Smooth muscle cell (in vitro differentiated cells): ENCODE results near the gene ITGB8. TPM values are rescaled to one million over a fixed set of nuclear protein-coding genes. Genes with fewer than 3 reads are reported as not detected.

Experiments used
- DNase-seq: peaks from one replicate; lab custom pipeline; 2025; ENCODE audit not compliant: unreplicated experiment; lab: John Stamatoyannopoulos, UW
- H2AFZ ChIP-seq: fragments of 200-600 bp; sonication (generic); 2 replicates; pipeline ENCODE4 v1.6.0; 2016; ENCODE audit warnings: antibody characterized with exemption, low read depth, mild to moderate bottlenecking
- H3F3A ChIP-seq: fragments of 200-600 bp; sonication (generic); 2 replicates; pipeline ENCODE4 v1.6.0; 2017; ENCODE audit warnings: antibody characterized with exemption, low read depth
- H3K27ac ChIP-seq: fragments of 200-600 bp; sonication (generic); 2 replicates; pipeline ENCODE4 v1.5.1; 2016; ENCODE audit warnings: low read depth, mild to moderate bottlenecking
- H3K27me3 ChIP-seq: fragments of 200-600 bp; sonication (generic); 2 replicates; pipeline ENCODE4 v1.6.1; 2016; ENCODE audit warnings: low read depth, mild to moderate bottlenecking
- H3K36me3 ChIP-seq: fragments of 200-600 bp; sonication (generic); 2 replicates; pipeline ENCODE4 v1.5.1; 2016; ENCODE audit warnings: low read depth
- H3K4me1 ChIP-seq: fragments of 200-600 bp; sonication (generic); 2 replicates; pipeline ENCODE4 v1.5.1; 2016; ENCODE audit warnings: low read depth
- H3K4me2 ChIP-seq: fragments of 200-600 bp; sonication (generic); 2 replicates; pipeline ENCODE4 v1.6.0; 2016; ENCODE audit warnings: mild to moderate bottlenecking
- H3K4me3 ChIP-seq: fragments of 200-600 bp; sonication (generic); 2 replicates; pipeline ENCODE4 v1.5.1; 2016; ENCODE audit warnings: mild to moderate bottlenecking
- H3K79me2 ChIP-seq: fragments of 200-600 bp; sonication (generic); 2 replicates; pipeline ENCODE4 v1.6.0; 2016; ENCODE audit warnings: low read depth, mild to moderate bottlenecking
- H3K9ac ChIP-seq: fragments of 200-600 bp; sonication (generic); 2 replicates; pipeline ENCODE4 v1.6.0; 2016; ENCODE audit warnings: low read depth
- H3K9me3 ChIP-seq: fragments of 200-600 bp; sonication (generic); replicated peaks from 2 replicates; pipeline ENCODE4 v1.5.1; 2016; ENCODE audit warnings: low read depth
- H4K20me1 ChIP-seq: fragments of 200-600 bp; sonication (generic); 2 replicates; pipeline ENCODE4 v1.6.0; 2016; ENCODE audit warnings: low read depth
- CTCF ChIP-seq: fragments of 200-600 bp; sonication (generic); IDR thresholded peaks from 2 replicates; pipeline ENCODE4 v1.5.1; 2017; ENCODE audit warnings: borderline replicate concordance, mild to moderate bottlenecking, antibody characterized with exemption; ENCODE audit not compliant: insufficient read depth, poor library complexity, severe bottlenecking
- WGBS: methylation state at CpG from one replicate; pipeline ENCODE4 v1.1.7; 2016; ENCODE audit warnings: low lambda C conversion rate; 5-methylcytosine and 5-hydroxymethylcytosine counted together
- polyA plus RNA-seq: library from polyadenylated mRNA; unstranded; fragments of >200 nt; fragmentation: Nextera tagmentation; extraction: Ambion mirVana; gene quantifications from 2 replicates; pipeline ENCODE4 v1.2.1, GENCODE V29; 2016
- total RNA-seq: library from RNA; depleted of rRNA; stranded (reverse); fragments of >200 nt; gene quantifications from 2 replicates; pipeline ENCODE4 v1.2.3, GENCODE V29; 2014

The ITGB8 gene
- total and polyA plus RNA-seq, 2 experiments from 2014 or later = 0.38 to 10.2 TPM

GRCh38 chr7:20393021-20393610 lies 62.4 kb downstream of the ITGB8 start:
- Histone ChIP-seq H3K9me3 (no peaks in the 10 kb centered on the region), H3K4me3 (no peak overlapping the region), H3K79me2 (no peaks in the 10 kb centered on the region), H3K27me3 (no peaks in the 10 kb centered on the region), H3K9ac (no peak overlapping the region), H4K20me1 (no peaks in the 10 kb centered on the region), H3K27ac (no peak overlapping the region), H3K4me2 (no peak overlapping the region), H2AFZ (no peak overlapping the region), H3F3A (no peaks in the 10 kb centered on the region), H3K4me1 (no peaks in the 10 kb centered on the region), H3K36me3 (no peaks in the 10 kb centered on the region)
- WGBS = 97% methylated on average over 2 of the region's 2 CpGs
- DNase-seq = no peak
- TF ChIP-seq CTCF = no peak

- Histone ChIP-seq H3K9me3 (no peaks in the 10 kb centered on the region), H2AFZ (no peak overlapping the region), H3K9ac (no peak overlapping the region), H4K20me1 (no peaks in the 10 kb centered on the region), H3K27ac (no peak overlapping the region), H3K4me2 (no peak overlapping the region), H3K4me3 (no peak overlapping the region), H3K27me3 (no peaks in the 10 kb centered on the region), H3K4me1 (no peaks in the 10 kb centered on the region), H3F3A (no peaks in the 10 kb centered on the region), H3K36me3 (no peaks in the 10 kb centered on the region), H3K79me2 (no peaks in the 10 kb centered on the region)
- 96% methylated on average over 2 of the region's 2 CpGs for WGBS
- DNase-seq = no peak
- TF ChIP-seq CTCF = no peak
Measured at GRCh38 chr7:20393616-20394015, 62.9 kb downstream of the ITGB8 start.

GRCh38 chr7:20394284-20394683 lies 63.6 kb downstream of the ITGB8 start:
- Histone ChIP-seq H3K79me2 (no peaks in the 10 kb centered on the region), H3K4me2 (no peak overlapping the region), H3K4me1 (no peaks in the 10 kb centered on the region), H3K9me3 (no peaks in the 10 kb centered on the region), H3F3A (no peaks in the 10 kb centered on the region), H2AFZ (no peak overlapping the region), H3K4me3 (no peak overlapping the region), H3K27me3 (no peaks in the 10 kb centered on the region), H4K20me1 (no peaks in the 10 kb centered on the region), H3K9ac (no peak overlapping the region), H3K36me3 (no peaks in the 10 kb centered on the region), H3K27ac (no peak overlapping the region)
- no peak for DNase-seq
- WGBS = 100% methylated on average over 3 of the region's 3 CpGs
- no peak for TF ChIP-seq CTCF

- Histone ChIP-seq H3K4me3 (no peak overlapping the region), H3K27ac (no peak overlapping the region), H3F3A (no peaks in the 10 kb centered on the region), H3K4me2 (no peak overlapping the region), H4K20me1 (no peaks in the 10 kb centered on the region), H3K9me3 (no peaks in the 10 kb centered on the region), H2AFZ (no peak overlapping the region), H3K79me2 (no peaks in the 10 kb centered on the region), H3K9ac (no peak overlapping the region), H3K27me3 (no peaks in the 10 kb centered on the region), H3K4me1 (no peaks in the 10 kb centered on the region), H3K36me3 (no peaks in the 10 kb centered on the region)
- no peak for DNase-seq
- WGBS = 54% methylated on average over 4 of the region's 4 CpGs
- TF ChIP-seq CTCF = no peak
Measured at GRCh38 chr7:20395104-20395503, 64.4 kb downstream of the ITGB8 start.
